Daoy (cell line): ENCODE data around the gene ACSS1. TPM values are rescaled to one million over a fixed set of nuclear protein-coding genes. Genes with fewer than 3 reads are reported as not detected.

Source experiments
- DNase-seq: peaks from one replicate; pipeline ENCODE4 v3.0.0-alpha.2; 2015; ENCODE audit warnings: low read depth
- total RNA-seq: library from RNA; depleted of rRNA; stranded (reverse); fragments of >200 nt; shearing (Covaris generic); gene quantifications from 2 replicates; pipeline ENCODE4 v1.2.3, GENCODE V29; 2014

Gene ACSS1
- total RNA-seq, 1 experiment from 2014 or later, result 0.86 TPM

DNA sequence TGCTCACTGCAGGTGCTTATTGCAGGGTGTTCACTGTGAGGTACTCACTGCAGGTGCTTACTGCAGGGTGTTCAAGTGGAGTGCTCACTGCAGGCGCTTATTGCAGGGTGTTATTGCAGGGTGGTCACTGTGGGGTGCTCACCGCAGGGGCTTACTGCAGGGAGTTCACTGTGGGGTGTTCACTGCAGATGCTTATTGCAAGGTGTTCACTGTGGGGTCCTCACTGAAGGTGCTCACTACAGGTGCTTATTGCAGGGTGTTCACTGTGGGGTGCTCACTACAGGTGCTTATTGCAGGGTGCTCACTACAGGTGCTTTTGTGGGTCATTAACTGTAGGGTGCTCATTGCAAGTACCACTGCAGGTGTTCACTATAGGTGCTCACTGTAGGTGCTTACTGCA lies 85.6 kb downstream of the ACSS1 start:
- DNase-seq, result no peak

DNA sequence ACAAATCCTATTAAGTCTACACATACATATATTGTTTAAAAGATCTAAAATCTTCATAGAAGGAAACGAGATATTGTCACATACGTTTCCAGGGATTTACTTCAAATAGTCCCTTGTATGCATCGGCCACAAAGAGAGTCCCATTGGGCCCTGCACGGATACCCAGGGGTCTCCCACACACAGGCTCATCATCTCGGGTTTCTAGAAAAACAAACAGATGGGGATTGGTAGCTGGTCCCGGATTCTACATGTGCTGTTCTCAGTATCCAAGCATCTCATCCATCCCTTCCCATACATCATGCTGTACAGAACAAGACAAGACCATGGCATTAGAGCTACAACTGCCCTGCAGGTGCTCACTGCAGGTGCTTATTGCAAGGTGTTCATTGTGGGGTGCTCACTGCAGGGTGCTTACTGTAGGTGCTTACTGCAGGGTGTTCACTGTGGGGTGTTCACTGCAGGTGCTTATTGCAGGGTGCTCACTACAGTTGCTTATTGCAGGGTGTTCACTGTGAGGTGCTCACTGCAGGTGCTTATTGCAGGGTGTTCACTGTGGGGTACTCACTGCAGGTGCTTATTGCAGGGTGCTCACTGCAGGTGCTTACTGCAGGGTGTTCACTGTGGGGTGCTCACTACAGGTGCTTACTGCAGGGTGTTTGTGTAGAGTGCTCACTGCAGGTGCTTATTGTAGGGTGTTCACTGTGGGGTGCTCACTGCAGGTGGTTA lies 86.4 kb downstream of the ACSS1 start:
- no peak for DNase-seq

DNA sequence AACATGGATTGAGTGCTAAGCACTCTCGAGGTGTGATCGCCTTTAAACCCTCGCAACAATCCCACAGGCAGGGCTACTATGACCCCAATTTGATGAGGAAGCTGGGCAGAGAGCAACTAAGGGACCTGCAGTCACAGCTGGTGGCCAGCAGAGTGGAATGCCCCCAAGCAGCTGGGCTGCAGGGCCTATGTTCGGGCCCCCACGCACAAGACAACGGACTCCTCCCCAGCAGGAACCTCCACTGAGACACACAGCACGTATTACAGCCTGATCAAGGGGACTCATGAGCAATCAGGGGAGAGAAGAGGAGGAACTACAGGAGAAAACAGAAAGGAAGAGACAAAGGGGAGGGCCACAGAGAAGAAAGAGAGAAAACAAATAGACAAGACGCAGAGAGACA lies 87.2 kb downstream of the ACSS1 start:
- no peak for DNase-seq

DNA sequence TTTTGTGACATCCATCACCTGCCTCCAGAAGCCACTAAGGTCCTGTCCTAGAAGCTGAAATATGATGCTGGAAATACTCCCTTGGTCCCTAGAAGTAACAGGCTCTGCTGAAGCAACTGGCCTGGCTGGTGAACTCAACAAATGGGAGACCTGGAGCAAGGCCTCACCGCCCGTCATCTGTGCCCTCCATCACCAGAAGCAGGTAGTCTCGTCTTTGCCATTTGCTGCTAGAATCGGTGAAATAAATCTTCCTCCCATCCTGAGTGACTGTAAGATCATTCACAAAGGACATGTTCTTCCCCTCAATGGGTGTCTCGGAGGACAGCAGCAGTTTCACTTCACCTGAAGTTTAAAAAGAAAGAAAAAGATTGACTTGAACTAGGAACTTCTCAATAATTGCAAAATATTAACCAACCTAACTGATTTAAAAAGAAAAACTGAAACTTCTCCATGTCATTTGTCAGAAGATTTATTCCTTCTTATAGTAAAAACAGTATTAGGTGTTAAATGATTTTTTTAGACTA lies 87.8 kb downstream of the ACSS1 start:
- no peak for DNase-seq

DNA sequence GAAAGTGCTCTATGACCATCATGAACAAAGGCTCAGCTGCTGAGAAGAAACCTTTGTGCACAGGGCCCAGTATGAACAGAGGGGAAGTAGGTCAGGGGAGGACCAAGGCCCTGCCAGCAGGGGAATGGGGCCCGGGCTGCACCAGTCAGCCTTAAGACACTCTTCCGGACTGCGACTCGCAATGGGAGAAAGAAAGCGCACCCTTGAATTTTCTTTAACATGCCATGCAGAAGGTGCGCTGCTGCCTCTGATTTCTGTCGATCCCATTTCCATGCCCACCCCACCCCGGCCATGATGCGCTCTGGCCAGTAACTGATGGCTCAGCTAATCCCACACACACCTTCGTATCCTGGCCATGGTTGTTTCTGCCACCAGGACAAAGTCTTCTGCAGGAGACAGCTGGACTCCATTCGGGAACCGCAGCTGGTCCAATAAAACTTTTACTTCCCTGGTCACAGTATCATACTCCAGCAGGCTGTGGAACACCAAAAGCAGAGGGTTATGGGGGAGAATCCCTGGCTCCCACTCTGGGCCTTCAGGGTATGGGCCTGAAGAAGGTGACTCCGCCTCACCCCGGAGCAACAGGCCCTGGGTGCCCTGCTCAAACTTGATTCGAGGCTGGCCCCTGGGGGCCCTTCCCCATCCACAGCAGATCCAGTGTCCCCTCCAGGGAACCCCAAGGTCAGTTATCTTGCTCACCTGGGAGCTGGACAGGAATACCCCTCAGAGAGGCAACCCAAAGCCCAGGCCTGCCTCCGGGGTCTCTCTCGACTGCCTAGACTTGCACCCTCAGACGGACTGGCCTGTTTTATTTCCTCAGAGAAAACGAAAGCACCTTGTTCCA lies 88.5 kb downstream of the ACSS1 start:
- DNase-seq, result no peak

DNA sequence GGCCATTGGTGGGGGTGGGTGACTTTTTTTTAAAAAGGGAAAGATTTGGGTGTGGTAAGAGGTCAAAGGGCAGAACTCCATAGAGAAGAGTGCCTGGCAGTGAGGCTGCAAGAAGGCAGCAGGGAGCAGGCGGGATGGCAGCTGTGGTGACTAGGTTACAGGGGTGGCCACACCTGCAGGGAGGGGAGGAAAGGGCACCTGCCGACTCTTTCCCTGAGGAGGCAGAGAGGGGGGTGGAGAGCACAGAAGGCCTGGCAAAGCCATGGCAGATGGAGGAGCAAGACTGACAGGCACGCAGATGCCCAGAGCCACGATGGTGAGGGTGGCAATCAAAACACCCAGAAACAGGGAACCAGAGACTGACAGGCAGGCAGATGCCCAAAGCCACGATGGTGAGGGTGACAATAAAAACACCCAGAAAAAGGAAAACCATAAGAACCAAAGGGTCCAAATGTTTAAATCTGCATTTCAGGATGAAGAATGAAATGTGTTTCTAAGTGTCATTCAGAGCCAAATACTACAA lies 89.6 kb downstream of the ACSS1 start:
- no peak for DNase-seq

DNA sequence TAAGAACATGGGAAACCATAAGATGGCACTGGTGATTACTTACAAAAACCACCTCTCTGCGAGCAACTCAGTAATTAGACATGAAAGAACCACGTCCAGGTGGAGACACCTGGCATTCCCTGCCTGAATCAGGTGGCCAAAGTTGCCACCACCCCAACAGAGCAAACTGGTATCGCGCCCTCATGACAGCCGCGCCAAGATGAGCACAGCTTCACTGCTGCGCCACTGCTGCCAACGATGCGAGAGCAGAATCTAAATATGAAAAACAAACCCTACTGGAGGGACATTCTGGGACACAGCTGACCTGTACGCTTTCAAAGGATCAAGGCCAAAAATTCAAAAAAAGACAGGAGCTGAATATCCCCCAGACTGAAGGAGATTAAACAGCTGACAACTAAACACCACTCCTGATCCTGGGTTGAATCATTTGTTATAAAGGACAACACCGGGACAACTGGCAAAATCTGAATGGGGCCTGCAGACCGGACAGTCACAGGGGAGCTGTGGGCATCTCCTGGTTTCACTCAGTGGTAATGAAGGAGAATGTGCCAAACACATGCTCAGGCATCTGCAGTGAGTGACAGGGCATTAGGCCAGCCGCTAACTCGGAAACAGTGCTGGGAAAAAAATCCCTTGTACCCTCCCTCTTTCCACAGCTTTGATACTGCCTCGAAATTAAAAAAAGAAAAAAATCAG lies 91.5 kb downstream of the ACSS1 start:
- DNase-seq, result no peak

DNA sequence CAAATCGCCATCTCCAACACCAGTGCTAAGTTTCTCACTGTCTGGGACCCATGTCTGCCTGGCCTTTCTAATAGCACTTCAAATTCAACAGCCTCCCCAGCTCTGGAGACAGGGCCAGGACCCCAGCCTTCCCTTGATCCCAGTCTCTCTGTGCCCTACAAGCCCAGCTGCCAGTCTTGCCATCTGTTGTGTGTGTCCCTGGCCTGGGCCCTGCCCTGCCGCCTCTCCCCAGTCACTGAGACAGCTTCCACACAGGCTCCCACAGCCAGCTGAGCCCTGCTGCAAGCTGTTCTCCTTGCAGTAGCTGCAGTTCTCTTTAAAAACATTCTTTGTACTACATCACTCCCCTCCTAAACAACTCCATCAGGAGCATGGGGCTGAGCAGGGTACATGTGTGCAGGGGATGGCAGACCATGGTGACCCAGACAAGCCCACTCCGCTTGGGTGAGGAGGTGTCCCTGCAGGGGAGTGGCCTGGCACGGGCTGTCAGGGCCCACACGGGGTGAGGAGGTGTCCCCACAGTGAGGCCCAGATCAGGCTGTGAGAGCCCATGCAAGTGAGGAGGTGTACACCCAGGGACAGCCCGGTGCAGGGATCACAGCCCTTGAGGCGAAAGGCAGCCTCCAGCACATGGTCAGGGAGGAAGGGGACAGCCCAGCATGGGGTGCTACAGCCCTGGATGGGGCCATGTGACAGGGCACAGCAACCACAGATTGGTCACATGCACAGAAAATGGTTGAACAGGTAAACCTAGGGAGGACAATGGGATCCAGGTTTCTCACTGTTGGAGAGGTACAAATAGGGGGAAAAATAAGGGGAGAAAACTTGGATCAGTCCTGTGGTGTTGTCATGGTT lies 92.6 kb downstream of the ACSS1 start:
- no peak for DNase-seq

DNA sequence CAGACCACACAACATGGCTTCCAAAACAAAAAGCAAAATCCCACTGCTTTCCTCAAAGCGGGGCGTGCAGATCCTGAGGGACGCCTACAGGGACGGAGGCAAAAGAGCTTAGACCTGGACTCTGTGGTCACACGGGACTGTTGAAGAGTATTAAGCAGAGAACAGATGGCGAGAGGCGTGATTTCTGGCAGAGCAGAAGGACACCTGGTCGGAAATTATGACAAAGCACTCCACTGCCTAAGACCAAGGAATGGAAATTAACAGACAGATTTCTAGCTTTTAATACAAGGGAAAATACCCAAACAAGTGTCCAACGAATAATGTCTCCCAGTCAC lies 93.5 kb downstream of the ACSS1 start:
- no peak for DNase-seq

DNA sequence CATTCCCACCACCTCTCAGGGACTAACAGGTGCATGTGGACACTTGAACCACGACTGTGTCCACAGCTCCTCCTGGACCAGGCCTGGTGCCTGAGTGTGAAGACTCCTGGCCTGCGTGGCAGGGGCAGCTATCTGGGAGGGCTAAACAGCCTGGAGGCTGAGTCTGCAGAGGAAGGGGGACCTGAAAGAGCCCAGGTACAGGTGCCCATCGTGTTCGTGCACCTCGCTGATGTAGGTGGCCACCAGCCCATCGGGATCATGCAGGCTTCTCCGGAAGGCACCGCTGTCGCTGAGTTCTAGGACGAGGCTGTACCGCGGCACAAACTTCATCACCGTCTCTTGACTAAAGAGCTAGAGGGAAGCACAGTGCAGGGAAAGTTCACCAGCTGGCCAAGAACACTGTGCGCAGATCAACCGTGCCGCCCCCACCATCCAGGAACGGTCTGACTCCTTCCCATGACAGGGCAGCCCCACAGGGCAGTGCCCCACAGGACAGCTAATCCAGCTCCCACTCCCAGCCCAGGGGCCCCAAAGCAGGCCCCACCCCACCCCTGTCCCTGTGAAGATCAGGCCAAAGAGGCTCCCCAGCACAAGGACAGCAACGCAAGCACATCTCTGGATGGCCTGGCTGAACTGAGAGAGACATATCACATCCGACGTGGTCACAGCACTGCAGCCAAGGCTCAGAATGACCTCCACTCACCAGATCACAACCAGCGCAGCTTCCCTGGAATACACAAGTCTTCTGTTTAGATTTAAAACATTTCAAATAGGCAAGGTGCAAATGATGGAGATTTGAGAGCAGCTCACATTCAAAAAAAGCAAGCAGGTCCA lies 94.0 kb downstream of the ACSS1 start:
- no peak for DNase-seq

DNA sequence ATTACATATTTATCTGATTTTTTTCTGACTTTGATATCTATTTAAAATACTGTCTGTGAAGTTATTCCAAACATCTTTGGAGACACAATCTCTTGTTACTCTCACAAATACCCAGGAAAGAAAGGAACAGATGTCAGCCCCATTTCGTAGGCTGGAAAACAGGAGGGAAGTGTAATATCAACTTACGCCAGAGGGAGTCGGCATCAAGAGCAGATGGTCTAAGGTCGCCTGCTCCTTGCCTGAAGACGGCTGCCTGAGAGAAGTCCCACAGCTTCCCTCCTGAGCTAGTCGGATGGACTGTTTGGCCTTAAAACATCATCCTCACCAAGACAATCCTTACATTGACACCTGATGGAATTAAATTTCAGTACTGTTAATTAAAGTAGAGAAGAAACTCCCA lies 95.4 kb downstream of the ACSS1 start:
- no peak for DNase-seq

DNA sequence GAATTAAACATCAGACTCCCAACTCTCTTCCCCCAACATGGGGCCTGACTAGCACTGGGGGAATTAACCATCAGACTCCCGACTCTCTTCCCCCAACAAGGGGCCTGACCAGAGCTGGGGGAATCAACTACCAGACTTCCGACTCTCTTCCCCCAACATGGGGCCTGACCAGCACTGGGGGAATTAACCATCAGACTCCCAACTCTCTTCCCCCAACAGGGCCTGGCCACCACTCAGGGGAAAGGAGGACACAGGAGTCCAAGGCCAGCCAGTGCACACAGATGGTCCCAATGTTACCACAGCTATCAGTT lies 95.8 kb downstream of the ACSS1 start:
- no peak for DNase-seq

DNA sequence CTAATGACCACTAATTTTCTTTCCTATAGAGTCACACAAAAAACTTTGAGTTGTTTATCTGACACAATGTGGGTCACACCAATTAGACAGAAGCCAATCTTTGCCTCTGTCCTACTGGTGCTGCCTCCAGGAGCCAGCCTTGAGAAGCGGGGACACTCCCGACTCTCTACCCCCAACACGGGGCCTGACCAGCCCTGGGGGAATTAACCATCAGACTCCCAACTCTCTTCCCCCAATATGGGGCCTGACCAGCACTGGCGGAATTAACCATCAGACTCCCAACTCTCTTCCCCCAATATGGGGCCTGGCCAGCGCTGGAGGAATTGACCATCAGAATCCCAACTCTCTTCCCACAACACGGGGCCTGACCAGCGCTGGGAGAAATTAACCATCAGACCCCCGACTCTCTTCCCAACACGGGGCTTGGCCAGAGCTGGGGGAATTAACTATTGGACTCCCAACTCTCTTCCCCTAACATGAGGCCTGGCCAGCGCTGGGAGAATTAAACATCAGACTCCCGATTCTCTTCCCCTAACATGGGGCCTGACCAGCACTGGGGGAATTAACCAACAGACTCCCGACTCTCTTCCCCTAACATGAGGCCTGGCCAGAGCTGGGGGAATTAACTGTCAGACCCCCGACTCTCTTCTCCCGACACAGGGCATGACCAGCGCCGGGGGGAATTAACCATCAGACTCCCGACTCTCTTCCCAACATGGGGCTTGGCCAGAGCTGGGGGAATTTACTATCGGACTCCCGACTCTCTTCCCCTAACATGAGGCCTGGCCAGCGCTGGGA lies 96.4 kb downstream of the ACSS1 start:
- no peak for DNase-seq

DNA sequence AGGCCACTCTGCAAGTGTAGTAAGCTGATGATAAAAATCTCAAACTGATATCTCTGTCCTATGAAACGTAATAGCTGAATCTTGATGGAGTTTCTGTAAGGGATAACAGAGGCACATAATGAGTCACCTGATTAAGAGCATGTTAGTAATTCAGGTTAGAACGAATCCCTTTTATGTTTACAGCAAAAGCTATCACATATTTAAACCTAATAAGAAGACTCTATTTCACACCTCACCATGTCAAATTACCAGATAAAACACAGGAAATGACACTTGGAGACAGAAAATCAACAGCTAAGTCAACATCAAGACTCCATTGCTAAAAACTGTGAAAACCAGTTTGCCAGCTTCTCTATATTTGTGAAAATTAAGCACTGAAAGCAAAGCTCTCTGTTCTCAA lies 97.1 kb downstream of the ACSS1 start:
- DNase-seq, result no peak

DNA sequence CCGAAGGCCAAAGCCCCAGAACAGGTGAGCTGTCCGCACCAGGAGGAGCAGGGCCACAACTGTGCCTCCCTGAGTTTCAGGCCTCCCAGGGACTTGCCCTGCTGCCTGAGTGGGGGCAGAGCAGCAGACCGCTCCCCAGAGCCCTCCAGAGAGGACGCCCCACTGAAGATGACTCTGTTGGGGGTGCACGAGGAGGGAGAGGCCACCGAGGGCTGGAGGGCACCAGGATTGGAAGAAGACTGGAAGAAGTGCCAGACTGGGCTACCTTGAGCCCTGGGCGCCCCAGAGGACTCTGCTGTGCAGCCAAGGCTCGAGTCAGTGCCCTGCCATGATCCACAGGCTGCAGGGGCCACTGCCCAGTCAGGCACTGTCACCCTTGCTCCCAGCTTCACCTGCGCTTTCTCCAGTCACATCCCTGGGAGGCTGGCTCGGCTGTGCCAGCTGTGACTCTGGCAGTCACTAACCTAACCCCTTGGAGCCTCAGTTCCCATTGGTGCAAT lies 97.6 kb downstream of the ACSS1 start:
- DNase-seq, result no peak

DNA sequence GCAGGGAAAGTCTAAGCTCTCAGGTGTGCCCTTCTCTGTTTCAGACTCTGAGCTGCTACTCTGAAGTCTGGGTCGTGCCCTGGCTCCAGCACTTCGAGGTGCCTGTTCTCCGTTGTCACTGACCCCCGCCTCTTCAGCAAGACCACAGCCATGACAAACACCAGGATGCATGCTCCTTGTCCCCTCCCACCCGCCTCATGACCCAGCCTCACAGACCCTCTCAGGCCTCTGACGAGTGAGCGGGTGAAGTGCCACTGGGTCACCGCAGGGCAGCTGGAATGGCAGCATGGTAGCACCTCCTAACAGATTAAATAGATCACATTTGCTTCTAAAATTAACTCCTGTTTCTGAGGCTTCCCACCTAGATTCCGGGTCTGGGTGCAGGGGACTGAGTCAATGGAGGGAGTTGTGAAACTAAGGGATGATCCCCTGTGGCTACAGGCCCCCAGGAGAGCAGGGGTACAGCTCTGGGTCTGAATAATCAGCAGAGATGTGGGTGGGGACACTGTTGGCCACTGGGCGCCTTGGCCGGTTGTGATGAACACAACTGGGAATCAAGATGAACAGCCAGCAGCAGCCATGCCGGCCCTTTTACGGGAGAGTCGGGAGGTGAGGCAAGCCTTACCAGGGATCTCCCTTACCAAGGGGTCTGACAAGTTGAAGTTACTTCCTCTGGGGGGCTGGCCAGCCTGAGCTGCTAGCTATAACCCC lies 98.2 kb downstream of the ACSS1 start:
- no peak for DNase-seq

DNA sequence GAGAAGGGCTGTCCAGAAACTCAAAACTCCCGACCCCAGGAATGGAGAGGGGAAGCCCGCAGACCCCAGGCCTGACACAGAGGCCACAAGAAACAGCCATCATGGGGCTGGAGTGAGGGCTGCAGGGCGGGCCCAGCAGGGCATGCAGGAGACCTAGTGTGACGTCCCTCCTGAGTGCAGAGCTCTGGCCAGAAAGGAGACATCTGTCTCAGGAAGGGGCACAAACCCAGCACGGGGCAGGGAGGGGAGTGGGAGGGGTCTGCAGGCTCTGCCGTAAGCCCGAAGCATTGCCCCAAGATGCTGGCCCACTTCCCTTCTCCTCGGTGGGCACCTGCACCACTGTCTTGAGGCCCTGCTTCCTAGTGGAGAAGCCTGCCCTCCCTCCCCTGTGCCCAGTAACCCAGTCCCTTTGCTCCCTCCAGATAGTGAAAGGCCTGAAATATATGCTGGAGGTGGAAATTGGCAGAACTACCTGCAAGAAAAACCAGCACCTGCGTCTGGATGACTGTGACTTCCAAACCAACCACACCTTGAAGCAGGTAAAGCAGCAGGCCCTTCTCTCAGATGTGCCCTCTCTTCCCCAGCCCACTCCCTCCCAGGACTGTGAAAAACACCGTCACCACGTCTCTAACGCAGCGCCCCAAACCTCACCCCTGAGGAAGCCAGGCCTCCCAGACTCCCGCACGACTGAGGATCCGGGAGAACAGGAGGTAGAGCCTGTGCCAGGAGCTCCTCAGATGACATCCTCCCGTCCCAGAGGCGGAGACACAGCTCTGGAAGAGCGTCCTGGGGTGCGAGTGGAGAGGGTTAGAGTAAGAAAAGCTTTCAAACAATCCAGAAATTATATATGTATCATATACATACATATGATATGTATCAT lies 99.2 kb downstream of the ACSS1 start:
- DNase-seq, result no peak
